Measurements from ENCODE around the gene IL1A. TPM values are rescaled to one million over a fixed set of nuclear protein-coding genes. Genes with fewer than 3 reads are reported as not detected.

The IL1A gene
- total RNA-seq, 1 donor from 2014 or later: 2.4 TPM

- no peaks in the 10 kb centered on the region for H3K36me3 ChIP-seq (ENCODE audit: control insufficient read depth, insufficient read depth, low read length)
- H3K27me3 ChIP-seq (ENCODE audit: control insufficient read depth, insufficient read depth, low read length): no peaks in the 10 kb centered on the region
- no peak overlapping the region for H3K4me3 ChIP-seq (ENCODE audit: low read depth, low read length)
- no peak for DNase-seq (ENCODE audit: low read depth)
- TF ChIP-seq CTCF (IDR thresholded peaks at IDR 0.05; ENCODE audit: insufficient read depth, low read length, poor library complexity, severe bottlenecking): no peak
Observed at GRCh38 chr2:112733871-112734270, 50.4 kb downstream of the IL1A start.

- TF ChIP-seq CTCF (IDR thresholded peaks at IDR 0.05; ENCODE audit: insufficient read depth, low read length, poor library complexity, severe bottlenecking): no peak
- Histone ChIP-seq H3K36me3 (ENCODE audit: control insufficient read depth, insufficient read depth, low read length) (no peaks in the 10 kb centered on the region), H3K4me3 (ENCODE audit: low read depth, low read length) (no peak overlapping the region), H3K27me3 (ENCODE audit: control insufficient read depth, insufficient read depth, low read length) (no peaks in the 10 kb centered on the region)
- no peak for DNase-seq (ENCODE audit: low read depth)
Observed at GRCh38 chr2:112733456-112733855, 50.8 kb downstream of the IL1A start.

GRCh38 chr2:112731479-112731878 lies 52.8 kb downstream of the IL1A start:
- no peaks in the 10 kb centered on the region for H3K27me3 ChIP-seq (ENCODE audit: control insufficient read depth, insufficient read depth, low read length)
- no peak overlapping the region for H3K4me3 ChIP-seq (ENCODE audit: low read depth, low read length)
- no peaks in the 10 kb centered on the region for H3K36me3 ChIP-seq (ENCODE audit: control insufficient read depth, insufficient read depth, low read length)
- DNase-seq (ENCODE audit: low read depth): no peak
- TF ChIP-seq CTCF (IDR thresholded peaks at IDR 0.05; ENCODE audit: insufficient read depth, low read length, poor library complexity, severe bottlenecking): no peak

DNA sequence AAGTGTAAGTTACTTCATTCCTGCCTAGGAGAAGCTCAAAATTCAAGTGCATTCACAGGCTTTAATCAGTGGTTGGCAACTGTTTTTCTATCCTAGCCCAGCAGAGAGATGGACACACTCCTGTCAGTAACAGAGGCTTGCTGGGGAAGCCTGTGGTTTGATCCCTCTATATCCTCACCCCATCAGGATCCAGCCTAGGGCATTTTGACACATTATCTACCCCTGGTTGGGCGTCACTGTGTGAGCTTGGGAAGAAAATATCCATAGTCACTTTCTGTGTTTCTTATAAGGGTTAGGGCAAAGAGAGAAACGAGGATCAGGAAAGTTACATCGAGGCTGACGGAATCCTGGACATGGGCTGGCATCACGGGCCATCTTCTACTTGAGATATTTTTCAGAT lies 53.5 kb downstream of the IL1A start:
- Histone ChIP-seq H3K27me3 (ENCODE audit: control insufficient read depth, insufficient read depth, low read length) (no peaks in the 10 kb centered on the region), H3K4me3 (ENCODE audit: low read depth, low read length) (no peak overlapping the region), H3K36me3 (ENCODE audit: control insufficient read depth, insufficient read depth, low read length) (no peaks in the 10 kb centered on the region)
- no peak for TF ChIP-seq CTCF (IDR thresholded peaks at IDR 0.05; ENCODE audit: insufficient read depth, low read length, poor library complexity, severe bottlenecking)
- DNase-seq (ENCODE audit: low read depth): no peak

DNA sequence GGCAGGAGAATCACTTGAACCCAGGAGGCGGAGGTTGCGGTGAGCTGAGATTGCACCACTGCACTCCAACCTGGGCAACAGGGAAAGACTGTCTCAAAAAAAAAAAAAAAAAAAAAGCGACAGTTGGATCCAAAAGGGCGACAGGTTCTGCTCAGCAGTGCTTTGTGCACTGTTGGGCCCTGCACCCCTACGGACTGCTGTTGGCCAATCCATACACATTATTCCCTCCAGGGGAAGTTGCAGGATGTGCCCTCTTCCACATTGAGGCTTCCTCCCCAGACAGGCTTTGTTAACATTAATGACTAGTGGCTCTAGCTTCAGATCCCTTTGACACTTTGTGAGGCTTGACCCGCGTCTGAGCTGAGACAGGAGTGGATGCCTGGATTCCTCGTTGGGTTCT lies 54.1 kb downstream of the IL1A start:
- TF ChIP-seq CTCF (IDR thresholded peaks at IDR 0.05; ENCODE audit: insufficient read depth, low read length, poor library complexity, severe bottlenecking): no peak
- no peak for DNase-seq (ENCODE audit: low read depth)
- Histone ChIP-seq H3K27me3 (ENCODE audit: control insufficient read depth, insufficient read depth, low read length) (no peaks in the 10 kb centered on the region), H3K4me3 (ENCODE audit: low read depth, low read length) (no peak overlapping the region), H3K36me3 (ENCODE audit: control insufficient read depth, insufficient read depth, low read length) (no peaks in the 10 kb centered on the region)

GRCh38 chr2:112728378-112729175 lies 55.7 kb downstream of the IL1A start:
- Histone ChIP-seq H3K4me3 (ENCODE audit: low read depth, low read length) (no peak overlapping the region), H3K27me3 (ENCODE audit: control insufficient read depth, insufficient read depth, low read length) (no peaks in the 10 kb centered on the region), H3K36me3 (ENCODE audit: control insufficient read depth, insufficient read depth, low read length) (no peaks in the 10 kb centered on the region)
- TF ChIP-seq CTCF (IDR thresholded peaks at IDR 0.05; ENCODE audit: insufficient read depth, low read length, poor library complexity, severe bottlenecking): no peak
- DNase-seq (ENCODE audit: low read depth): no peak

Measured in kidney epithelial cell (primary cell).